Hepatocyte (in vitro differentiated cells): ENCODE measurements around the gene KIN.

ENCODE experiments used
- CTCF ChIP-seq: fragments of 200-600 bp; sonication (generic); IDR thresholded peaks from 2 replicates; pipeline ENCODE4 v1.5.1; 2016; ENCODE audit warnings: antibody characterized with exemption, mild to moderate bottlenecking; ENCODE audit not compliant: poor library complexity
- EZH2 ChIP-seq: fragments of 200-600 bp; sonication (generic); IDR thresholded peaks from 2 replicates; pipeline ENCODE4 v1.6.1; 2016; ENCODE audit warnings: antibody characterized with exemption, mild to moderate bottlenecking, borderline replicate concordance

GRCh38 chr10:7767209-7767608 lies 20.6 kb downstream of the KIN start:
- no peak for TF ChIP-seq CTCF
- TF ChIP-seq EZH2, result no peak
